Measurements from ENCODE around the gene DMRTB1. TPM values are rescaled to one million over a fixed set of nuclear protein-coding genes. Genes with fewer than 3 reads are reported as not detected.

The DMRTB1 gene
- total and polyA plus RNA-seq, 2 donors (not counting 1 experiment from before 2014, with no cell fraction given): not detected

DNA sequence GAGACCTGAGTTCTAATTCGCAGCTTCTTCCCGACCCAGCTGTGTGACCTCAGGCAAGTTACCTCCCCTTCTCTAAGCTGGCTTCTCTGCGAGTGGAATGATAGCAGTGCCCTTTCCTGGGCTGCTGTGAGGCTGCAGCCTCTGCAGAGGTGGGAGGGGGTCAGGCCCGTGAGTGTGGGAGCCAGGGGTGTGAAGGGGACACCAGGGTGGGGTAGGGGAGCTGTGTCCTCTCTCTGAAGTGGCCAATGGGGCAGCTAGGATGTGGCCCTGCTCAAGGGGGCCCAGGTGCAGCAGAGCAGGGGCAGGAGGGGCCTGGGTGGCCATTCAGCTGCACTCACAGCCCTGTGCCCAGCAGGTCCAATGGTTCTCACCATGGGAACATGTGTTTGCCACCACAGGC is 24.5 kb downstream of the DMRTB1 start:
- DNase-seq (no peak), ATAC-seq (ENCODE audit: low read depth) (no peak)
- no peak overlapping the region for H2AFZ ChIP-seq (ENCODE audit: insufficient read depth, low read depth, low read length, poor library complexity, severe bottlenecking)
- H3K36me3 ChIP-seq (replicated peaks in 1 of 2; ENCODE audit: control extremely low read depth in 1 of 2, control insufficient read depth in 1 of 2, extremely low read depth in 1 of 2, insufficient read depth in 2 of 2, low read length in 1 of 2): no peaks in the 10 kb centered on the region
- POLR2A ChIA-PET: no interaction called here
- H3K4me3 Mint-ChIP-seq: no peak overlapping the region
- WGBS (ENCODE audit: insufficient coverage): 92% methylated on average over 3 of the region's 4 CpGs
- H3K27ac Mint-ChIP-seq: no peak overlapping the region
- H3K9me3 Mint-ChIP-seq (ENCODE audit: insufficient read depth): no peaks in the 10 kb centered on the region
- H3K79me2 ChIP-seq (ENCODE audit: control insufficient read depth, insufficient read depth, low read length): no peaks in the 10 kb centered on the region
- H3K9ac ChIP-seq (ENCODE audit: low read length): no peak overlapping the region
- H3K4me1 Mint-ChIP-seq: no peaks in the 10 kb centered on the region
- H3K4me3 ChIP-seq (ENCODE audit: control extremely low read depth in 1 of 5, extremely low read depth in 1 of 5, insufficient read depth in 1 of 5, low read depth in 2 of 5, low read length in 4 of 5): no peak overlapping the region
- CTCF ChIA-PET: interaction anchor here (0.8 kb wide), 1 partner anchor 91 kb away, joined by 3 read pairs; no protein-coding TSS in a partner anchor
- TF ChIP-seq, protein P1, sequence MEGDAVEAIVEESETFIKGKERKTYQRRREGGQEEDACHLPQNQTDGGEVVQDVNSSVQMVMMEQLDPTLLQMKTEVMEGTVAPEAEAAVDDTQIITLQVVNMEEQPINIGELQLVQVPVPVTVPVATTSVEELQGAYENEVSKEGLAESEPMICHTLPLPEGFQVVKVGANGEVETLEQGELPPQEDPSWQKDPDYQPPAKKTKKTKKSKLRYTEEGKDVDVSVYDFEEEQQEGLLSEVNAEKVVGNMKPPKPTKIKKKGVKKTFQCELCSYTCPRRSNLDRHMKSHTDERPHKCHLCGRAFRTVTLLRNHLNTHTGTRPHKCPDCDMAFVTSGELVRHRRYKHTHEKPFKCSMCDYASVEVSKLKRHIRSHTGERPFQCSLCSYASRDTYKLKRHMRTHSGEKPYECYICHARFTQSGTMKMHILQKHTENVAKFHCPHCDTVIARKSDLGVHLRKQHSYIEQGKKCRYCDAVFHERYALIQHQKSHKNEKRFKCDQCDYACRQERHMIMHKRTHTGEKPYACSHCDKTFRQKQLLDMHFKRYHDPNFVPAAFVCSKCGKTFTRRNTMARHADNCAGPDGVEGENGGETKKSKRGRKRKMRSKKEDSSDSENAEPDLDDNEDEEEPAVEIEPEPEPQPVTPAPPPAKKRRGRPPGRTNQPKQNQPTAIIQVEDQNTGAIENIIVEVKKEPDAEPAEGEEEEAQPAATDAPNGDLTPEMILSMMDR (IDR thresholded peaks at IDR 0.05): no peak
- no peak for TF ChIP-seq EZH2 (IDR thresholded peaks at IDR 0.05; ENCODE audit: borderline replicate concordance, insufficient read depth, low read depth, low read length, poor library complexity, severe bottlenecking)
- no peaks in the 10 kb centered on the region for H4K20me1 ChIP-seq (ENCODE audit: control insufficient read depth, insufficient read depth, low read length, poor library complexity, severe bottlenecking)
- peaks cover 29% of the 10 kb centered on the region for H3K27me3 Mint-ChIP-seq
- peaks cover 0 to 4% (median 0%) of the 10 kb centered on the region in 4 experiments for H3K27me3 ChIP-seq (replicated peaks in 1 of 4; ENCODE audit: control extremely low read depth in 1 of 4, control insufficient read depth in 3 of 4, insufficient read depth in 4 of 4, low read length in 3 of 4)
- no peaks in the 10 kb centered on the region for H3K9me3 ChIP-seq (ENCODE audit: control extremely low read depth in 1 of 3, control insufficient read depth in 2 of 3, insufficient read depth in 1 of 3, low read length in 2 of 3)
- no peak overlapping the region for H3K4me2 ChIP-seq (replicated peaks; ENCODE audit: low read depth, low read length, poor library complexity, severe bottlenecking)
- H3K4me1 ChIP-seq (ENCODE audit: control insufficient read depth in 2 of 2, insufficient read depth in 2 of 2, low read length in 2 of 2): no peaks in the 10 kb centered on the region
- no peak overlapping the region for H3K27ac ChIP-seq (ENCODE audit: low read length in 2 of 2)
- intact Hi-C loops (cut with micrococcal nuclease): no loop called here

DNA sequence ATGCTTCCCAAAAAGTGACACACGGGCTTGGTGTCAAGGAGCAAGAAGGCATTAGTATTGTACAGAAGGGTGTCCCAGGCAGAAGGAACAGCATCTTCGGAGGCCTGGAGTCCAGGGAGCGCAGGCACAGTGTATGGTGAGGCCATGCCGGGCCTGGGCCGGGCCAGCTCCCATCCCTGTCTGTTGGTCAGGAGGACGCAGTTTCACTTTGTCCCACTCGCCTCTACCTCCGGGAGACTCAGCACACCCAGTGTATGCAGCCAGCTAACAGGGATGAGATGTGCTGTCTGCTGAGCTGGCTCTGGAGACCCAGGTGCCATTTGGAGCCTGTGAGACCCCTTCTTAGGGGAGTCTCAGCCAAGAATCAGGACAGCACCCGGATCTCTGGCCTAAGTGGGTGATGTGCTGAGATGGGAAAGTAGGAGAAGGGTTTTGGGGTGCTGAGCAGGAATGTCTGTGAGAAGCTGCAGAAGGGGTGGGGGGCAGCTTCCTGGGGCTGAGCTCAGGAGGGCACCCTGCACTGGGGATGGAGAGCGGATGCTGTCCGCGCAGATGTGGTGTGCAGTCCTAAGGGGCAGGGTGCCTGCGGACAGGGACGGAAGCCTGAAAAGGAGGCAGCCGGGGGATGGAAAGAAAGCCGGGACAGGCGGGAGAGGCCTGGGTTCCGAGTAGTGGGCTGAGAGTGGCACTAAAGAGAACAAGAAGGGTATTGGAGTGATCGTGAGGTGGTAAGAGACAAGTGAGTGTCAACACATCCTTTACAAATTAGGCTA is 25.7 kb downstream of the DMRTB1 start:
- ATAC-seq (ENCODE audit: low read depth) (no peak), DNase-seq (no peak)
- TF ChIP-seq, protein P1 (IDR thresholded peaks at IDR 0.05): no peak
- no peak for TF ChIP-seq EZH2 (IDR thresholded peaks at IDR 0.05; ENCODE audit: borderline replicate concordance, insufficient read depth, low read depth, low read length, poor library complexity, severe bottlenecking)
- Histone ChIP-seq H3K9ac (ENCODE audit: low read length) (no peak overlapping the region), H3K4me1 (ENCODE audit: control insufficient read depth in 2 of 2, insufficient read depth in 2 of 2, low read length in 2 of 2) (no peaks in the 10 kb centered on the region), H3K27ac (ENCODE audit: low read length in 2 of 2) (no peak overlapping the region), H3K79me2 (ENCODE audit: control insufficient read depth, insufficient read depth, low read length) (no peaks in the 10 kb centered on the region), H3K4me3 (ENCODE audit: control extremely low read depth in 1 of 5, extremely low read depth in 1 of 5, insufficient read depth in 1 of 5, low read depth in 2 of 5, low read length in 4 of 5) (no peak overlapping the region), H2AFZ (ENCODE audit: insufficient read depth, low read depth, low read length, poor library complexity, severe bottlenecking) (no peak overlapping the region), H3K27me3 (replicated peaks in 1 of 4; ENCODE audit: control extremely low read depth in 1 of 4, control insufficient read depth in 3 of 4, insufficient read depth in 4 of 4, low read length in 3 of 4) (peaks cover 0 to 4% (median 0%) of the 10 kb centered on the region in 4 experiments), H4K20me1 (ENCODE audit: control insufficient read depth, insufficient read depth, low read length, poor library complexity, severe bottlenecking) (no peaks in the 10 kb centered on the region), H3K9me3 (ENCODE audit: control extremely low read depth in 1 of 3, control insufficient read depth in 2 of 3, insufficient read depth in 1 of 3, low read length in 2 of 3) (no peaks in the 10 kb centered on the region), H3K36me3 (replicated peaks in 1 of 2; ENCODE audit: control extremely low read depth in 1 of 2, control insufficient read depth in 1 of 2, extremely low read depth in 1 of 2, insufficient read depth in 2 of 2, low read length in 1 of 2) (no peaks in the 10 kb centered on the region), H3K4me2 (replicated peaks; ENCODE audit: low read depth, low read length, poor library complexity, severe bottlenecking) (no peak overlapping the region)
- Mint-ChIP-seq H3K27me3 (peaks cover 29% of the 10 kb centered on the region), H3K4me1 (no peaks in the 10 kb centered on the region), H3K27ac (no peak overlapping the region), H3K9me3 (ENCODE audit: insufficient read depth) (no peaks in the 10 kb centered on the region), H3K4me3 (no peak overlapping the region)
- intact Hi-C loops (cut with micrococcal nuclease): no loop called here
- 94% methylated on average over 17 of the region's 19 CpGs for WGBS (ENCODE audit: insufficient coverage)
- CTCF ChIA-PET: interaction anchor here (1.3 kb wide), 1 partner anchor 473 kb away, joined by 3 read pairs; no protein-coding TSS in a partner anchor
- POLR2A ChIA-PET: no interaction called here
